HepG2 (cell line): Measurements from ENCODE around the gene SLC23A2. TPM values are rescaled to one million over a fixed set of nuclear protein-coding genes. Genes with fewer than 3 reads are reported as not detected.

Experiments used
- ATAC-seq: fragments of 200-7000 bp; cut with Tn5 transposase; 3 replicates; pipeline ENCODE4 v1.9.1; 2020; ENCODE audit warnings: mild to moderate bottlenecking, moderate library complexity
- BruUV-seq: library from RNA; stranded (reverse); fragments of 400-500 nt; replicated peaks from 2 replicates; lab custom pipeline; 2021; lab: Mats Ljungman, UMichigan
- CTCF ChIA-PET: fragments of 300-600 bp; formaldehyde crosslinking; extraction: SDS; loops from one replicate; lab custom pipeline; 2021; ENCODE audit warnings: low total read pairs, inconsistent platforms, low intra/inter-chr PET ratio; lab: Yijun Ruan, JAX
- POLR2A ChIA-PET: fragments of 350-600 bp; sonication (Branson Sonifier 250); formaldehyde crosslinking; loops from one replicate; lab custom pipeline; 2020; ENCODE audit warnings: antibody characterized with exemption, inconsistent platforms; lab: Yijun Ruan, JAX
- DNase-seq: peaks from one replicate; pipeline ENCODE4 v3.0.0-alpha.2; 2015; ENCODE audit warnings: low spot score
- FAIRE-seq: peaks from 3 replicates; lab custom pipeline; 2011; peaks lifted over from hg19 to GRCh38; lab: Jason Lieb, UNC
- H2AFZ ChIP-seq: one replicate; pipeline ENCODE4 v1.6.1; 2011; ENCODE audit warnings: low read length, inconsistent platforms
- H3K27ac ChIP-seq: fragments of 300-600 bp; 3 replicates; pipeline ENCODE4 v1.8.0; 2011; ENCODE audit warnings: mixed run types, mild to moderate bottlenecking, mixed read lengths, low read length, inconsistent platforms; ENCODE audit not compliant: insufficient read depth; ENCODE audit errors: extremely low read length
- H3K27me3 ChIP-seq, 2 experiments: fragments of 200-600 bp in 1 of 2; 2 replicates in 1 of 2; 3 replicates in 1 of 2; pipeline versions ENCODE4 v1.6.0 to v1.8.0; 2011; ENCODE audit warnings: low read length in 2 of 2, mild to moderate bottlenecking in 2 of 2, moderate library complexity in 2 of 2, inconsistent platforms in 1 of 2; ENCODE audit not compliant: insufficient read depth in 2 of 2, control insufficient read depth in 1 of 2
- H3K36me3 ChIP-seq, 2 experiments: fragments of 200-600 bp in 1 of 2; replicated peaks in 1 of 2; 2 replicates in 1 of 2; 3 replicates in 1 of 2; pipeline versions ENCODE4 v1.5.1 to v1.8.0; 2011; ENCODE audit warnings: low read length in 2 of 2, inconsistent platforms in 1 of 2; ENCODE audit not compliant: insufficient read depth in 2 of 2, control insufficient read depth in 1 of 2
- H3K4me1 ChIP-seq: 2 replicates; pipeline ENCODE4 v1.5.1; 2012; ENCODE audit warnings: low read length, inconsistent platforms; ENCODE audit not compliant: insufficient read depth
- H3K4me2 ChIP-seq: 2 replicates; pipeline ENCODE4 v1.6.0; 2011; ENCODE audit warnings: low read depth, low read length, inconsistent platforms
- H3K4me3 ChIP-seq, 3 experiments: fragments of 200-600 bp in 1 of 3; sonication (generic), shearing (Covaris generic) in 1 of 3; replicated peaks in 1 of 3; 2 replicates each; pipeline ENCODE4 v1.5.1; 2011 to 2016; ENCODE audit warnings: low read length in 3 of 3, inconsistent platforms in 2 of 3, low read depth in 2 of 3, mild to moderate bottlenecking in 2 of 3, control low read depth in 1 of 3, mixed read lengths in 1 of 3; ENCODE audit not compliant: insufficient read depth in 1 of 3
- H3K79me2 ChIP-seq: one replicate; pipeline ENCODE4 v1.6.1; 2011; ENCODE audit warnings: low read length, inconsistent platforms; ENCODE audit not compliant: insufficient read depth
- H3K9ac ChIP-seq: 2 replicates; pipeline ENCODE4 v1.6.0; 2011; ENCODE audit warnings: mild to moderate bottlenecking, low read depth, low read length, inconsistent platforms; ENCODE audit not compliant: insufficient read depth
- H3K9me3 ChIP-seq: 2 replicates; pipeline ENCODE4 v1.5.1; 2012; ENCODE audit warnings: mild to moderate bottlenecking, low read length
- H4K20me1 ChIP-seq: 2 replicates; pipeline ENCODE4 v1.6.0; 2011; ENCODE audit warnings: inconsistent platforms, mild to moderate bottlenecking, low read length, moderate library complexity; ENCODE audit not compliant: insufficient read depth
- EEA1 ChIP-seq: sonication (generic); formaldehyde crosslinking; IDR thresholded peaks from 2 replicates; pipeline ENCODE4 v1.5.1; 2020; ENCODE audit warnings: mild to moderate bottlenecking, missing genetic modification reagents, borderline replicate concordance
- ELK4 ChIP-seq: sonication (generic); formaldehyde crosslinking; IDR thresholded peaks from 2 replicates; pipeline ENCODE4 v1.9.0; 2021; ENCODE audit warnings: missing genetic modification reagents, borderline replicate concordance
- HNRNPH1 ChIP-seq: fragments of 200-400 bp; formaldehyde crosslinking; optimal IDR thresholded peaks from 2 replicates; pipeline ENCODE3; 2017; ENCODE audit warnings: mild to moderate bottlenecking, low read depth, low read length
- MLX ChIP-seq: IDR thresholded peaks from 2 replicates; pipeline ENCODE4 v1.6.1; 2016
- NCOR1 ChIP-seq: fragments of 200-600 bp; sonication (generic); IDR thresholded peaks from 2 replicates; pipeline ENCODE4 v1.7.0; 2017; ENCODE audit warnings: antibody characterized with exemption, low read length, borderline replicate concordance
- U2AF1 ChIP-seq: fragments of 200-400 bp; formaldehyde crosslinking; optimal IDR thresholded peaks from 2 replicates; pipeline ENCODE3; 2017; ENCODE audit warnings: mild to moderate bottlenecking, low read depth, low read length
- ZNF24 ChIP-seq: fragments of 450-650 bp; IDR thresholded peaks from 2 replicates; pipeline ENCODE4 v1.6.1; 2017; ENCODE audit warnings: antibody characterized with exemption, mild to moderate bottlenecking
- ZNF574 ChIP-seq: sonication (generic); formaldehyde crosslinking; IDR thresholded peaks from 2 replicates; pipeline ENCODE4 v1.4.0; 2020; ENCODE audit warnings: missing genetic modification reagents
- ZNF724P ChIP-seq: sonication (generic); formaldehyde crosslinking; IDR thresholded peaks from 2 replicates; pipeline ENCODE4 v1.8.0; 2022; ENCODE audit warnings: missing genetic modification reagents, borderline replicate concordance
- ZNF773 ChIP-seq: sonication (generic); formaldehyde crosslinking; IDR thresholded peaks from 2 replicates; pipeline ENCODE4 v1.4.0; 2020; ENCODE audit warnings: missing genetic modification reagents, borderline replicate concordance
- ZZZ3 ChIP-seq: sonication (generic); formaldehyde crosslinking; IDR thresholded peaks from 2 replicates; pipeline ENCODE4 v1.4.0; 2020; ENCODE audit warnings: missing genetic modification reagents, mild to moderate bottlenecking, borderline replicate concordance
- whole genome bisulfite sequencing: methylation state at CpG from one replicate; pipeline ENCODE4 v1.1.6; 2017; ENCODE audit warnings: low lambda C conversion rate; 5-methylcytosine and 5-hydroxymethylcytosine counted together
- in situ Hi-C: cut with HindIII; loops from 2 replicates; pipeline ENCODE4 v1.10.0; 2017; ENCODE audit warnings: low pct_unique_long_range_greater_than_20kb; ENCODE audit not compliant: extremely low pct_ligation_motif_present
- intact Hi-C: fragments of 100-400 bp; cut with micrococcal nuclease; formaldehyde crosslinking; loops from one replicate; pipeline ENCODE4 v1.10.0; 2022; ENCODE audit not compliant: unreplicated experiment
- polyA plus RNA-seq, 8 experiments: library from polyadenylated mRNA; depleted of rRNA in 3 of 8; stranded (reverse) in 7 of 8; unstranded in 1 of 8; fragments of >200 nt; fragmentation: Illumina TruSeq in 4 of 8; extraction: Trizol in 4 of 8; gene quantifications; 2 replicates each; pipeline versions ENCODE4 v1.2.1 to v1.2.3, GENCODE V29; 2011 to 2016; ENCODE audit warnings: low read depth in 4 of 8, missing spikeins in 1 of 8, mixed read lengths in 1 of 8; ENCODE audit not compliant: insufficient read depth in 1 of 8
- total RNA-seq, 5 experiments: library from RNA; depleted of rRNA; stranded (reverse); fragments of >200 nt; fragmentation: Illumina TruSeq; extraction: Trizol; gene quantifications; 2 replicates each; pipeline ENCODE4 v1.2.3, GENCODE V29; 2016; ENCODE audit warnings: low read depth in 1 of 5
- TF ChIP-seq, protein P1 (sequence below): sonication (generic); formaldehyde crosslinking; conservative IDR thresholded peaks from 2 replicates; pipeline ENCODE4 v1.4.0; 2020; ENCODE audit warnings: mild to moderate bottlenecking, missing genetic modification reagents, moderate library complexity
- TF ChIP-seq, protein P2 (sequence below): sonication (generic); formaldehyde crosslinking; conservative IDR thresholded peaks from 2 replicates; pipeline ENCODE4 v1.8.0; 2022; ENCODE audit warnings: mild to moderate bottlenecking, moderate library complexity, missing genetic modification reagents

The SLC23A2 gene
- total and polyA plus RNA-seq, 2 of the 13 experiments (the other 11 are each of a cell fraction or from before 2014, with no cell fraction given) = 42.2 to 51.2 TPM

GRCh38 chr20:4830259-4830658 lies 171.1 kb downstream of the SLC23A2 start:
- Histone ChIP-seq H4K20me1 (no peaks in the 10 kb centered on the region), H3K9me3 (no peaks in the 10 kb centered on the region), H3K4me2 (no peak overlapping the region), H3K4me3 (no peak overlapping the region), H3K27me3 (peaks cover 8 to 10% of the 10 kb centered on the region in 2 experiments; a peak in 2 of 5 replicates), H3K4me1 (no peaks in the 10 kb centered on the region), H3K9ac (no peak overlapping the region), H2AFZ (no peak overlapping the region), H3K79me2 (no peaks in the 10 kb centered on the region), H3K27ac (no peak overlapping the region), H3K36me3 (no peaks in the 10 kb centered on the region)
- ATAC-seq = no peak
- intact Hi-C loops (no loop called here), in situ Hi-C loops (no loop called here)
- WGBS = 16% methylated on average over 3 of the region's 3 CpGs
- ChIA-PET CTCF (no interaction called here), POLR2A (no interaction called here)
- BruUV-seq = no TSS peak
- FAIRE-seq = no peak
- DNase-seq = no peak
- TF ChIP-seq ZNF773 = no peak
- TF ChIP-seq EEA1 = no peak
- no peak for TF ChIP-seq ZNF724P (CRISPR knock-in tag)
- TF ChIP-seq NCOR1 = no peak
- TF ChIP-seq MLX (CRISPR knock-in tag) = no peak
- no peak for TF ChIP-seq HNRNPH1
- TF ChIP-seq U2AF1 = no peak
- no peak for TF ChIP-seq ZNF574
- no peak for TF ChIP-seq ELK4
- TF ChIP-seq, protein P1, sequence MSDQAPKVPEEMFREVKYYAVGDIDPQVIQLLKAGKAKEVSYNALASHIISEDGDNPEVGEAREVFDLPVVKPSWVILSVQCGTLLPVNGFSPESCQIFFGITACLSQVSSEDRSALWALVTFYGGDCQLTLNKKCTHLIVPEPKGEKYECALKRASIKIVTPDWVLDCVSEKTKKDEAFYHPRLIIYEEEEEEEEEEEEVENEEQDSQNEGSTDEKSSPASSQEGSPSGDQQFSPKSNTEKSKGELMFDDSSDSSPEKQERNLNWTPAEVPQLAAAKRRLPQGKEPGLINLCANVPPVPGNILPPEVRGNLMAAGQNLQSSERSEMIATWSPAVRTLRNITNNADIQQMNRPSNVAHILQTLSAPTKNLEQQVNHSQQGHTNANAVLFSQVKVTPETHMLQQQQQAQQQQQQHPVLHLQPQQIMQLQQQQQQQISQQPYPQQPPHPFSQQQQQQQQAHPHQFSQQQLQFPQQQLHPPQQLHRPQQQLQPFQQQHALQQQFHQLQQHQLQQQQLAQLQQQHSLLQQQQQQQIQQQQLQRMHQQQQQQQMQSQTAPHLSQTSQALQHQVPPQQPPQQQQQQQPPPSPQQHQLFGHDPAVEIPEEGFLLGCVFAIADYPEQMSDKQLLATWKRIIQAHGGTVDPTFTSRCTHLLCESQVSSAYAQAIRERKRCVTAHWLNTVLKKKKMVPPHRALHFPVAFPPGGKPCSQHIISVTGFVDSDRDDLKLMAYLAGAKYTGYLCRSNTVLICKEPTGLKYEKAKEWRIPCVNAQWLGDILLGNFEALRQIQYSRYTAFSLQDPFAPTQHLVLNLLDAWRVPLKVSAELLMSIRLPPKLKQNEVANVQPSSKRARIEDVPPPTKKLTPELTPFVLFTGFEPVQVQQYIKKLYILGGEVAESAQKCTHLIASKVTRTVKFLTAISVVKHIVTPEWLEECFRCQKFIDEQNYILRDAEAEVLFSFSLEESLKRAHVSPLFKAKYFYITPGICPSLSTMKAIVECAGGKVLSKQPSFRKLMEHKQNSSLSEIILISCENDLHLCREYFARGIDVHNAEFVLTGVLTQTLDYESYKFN = no peak
- TF ChIP-seq, protein P2, sequence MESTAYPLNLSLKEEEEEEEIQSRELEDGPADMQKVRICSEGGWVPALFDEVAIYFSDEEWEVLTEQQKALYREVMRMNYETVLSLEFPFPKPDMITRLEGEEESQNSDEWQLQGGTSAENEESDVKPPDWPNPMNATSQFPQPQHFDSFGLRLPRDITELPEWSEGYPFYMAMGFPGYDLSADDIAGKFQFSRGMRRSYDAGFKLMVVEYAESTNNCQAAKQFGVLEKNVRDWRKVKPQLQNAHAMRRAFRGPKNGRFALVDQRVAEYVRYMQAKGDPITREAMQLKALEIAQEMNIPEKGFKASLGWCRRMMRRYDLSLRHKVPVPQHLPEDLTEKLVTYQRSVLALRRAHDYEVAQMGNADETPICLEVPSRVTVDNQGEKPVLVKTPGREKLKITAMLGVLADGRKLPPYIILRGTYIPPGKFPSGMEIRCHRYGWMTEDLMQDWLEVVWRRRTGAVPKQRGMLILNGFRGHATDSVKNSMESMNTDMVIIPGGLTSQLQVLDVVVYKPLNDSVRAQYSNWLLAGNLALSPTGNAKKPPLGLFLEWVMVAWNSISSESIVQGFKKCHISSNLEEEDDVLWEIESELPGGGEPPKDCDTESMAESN = no peak
- no peak for TF ChIP-seq ZZZ3 (CRISPR knock-in tag)
- no peak for TF ChIP-seq ZNF24
